A549 (cell line): ENCODE data around the gene KDM6B. TPM values are rescaled to one million over a fixed set of nuclear protein-coding genes. Genes with fewer than 3 reads are reported as not detected.

Experiments
- ATAC-seq, 2 experiments: fragments of 200-7000 bp in 1 of 2; fragments of >200 bp in 1 of 2; cut with Nextera tagmentation in 1 of 2; cut with Tn5 transposase in 1 of 2; 3 replicates each; pipeline versions ENCODE4 v1.8.0 to v1.9.1; 2018 to 2020; ENCODE audit warnings: mild to moderate bottlenecking in 1 of 2, moderate library complexity in 1 of 2
- CTCF ChIA-PET: fragments of 300-600 bp; sonication (Branson Sonifier 250); formaldehyde crosslinking; extraction: SDS; loops from one replicate; lab custom pipeline; 2021; ENCODE audit warnings: antibody characterized with exemption, inconsistent platforms; lab: Yijun Ruan, JAX
- POLR2A ChIA-PET: fragments of 350-600 bp; formaldehyde crosslinking; extraction: SDS; loops from one replicate; lab custom pipeline; 2021; ENCODE audit warnings: antibody characterized with exemption, inconsistent platforms; lab: Yijun Ruan, JAX
- DNase-seq, 2 experiments: peaks; one replicate each; pipeline versions ENCODE4 v3.0.0 to v3.0.0-alpha.2; 2011 to 2016; ENCODE audit warnings: low read depth in 1 of 2, low spot score in 1 of 2
- FAIRE-seq: peaks from 2 replicates; lab custom pipeline; 2011; peaks lifted over from hg19 to GRCh38; lab: Jason Lieb, UNC
- H3K27ac ChIP-seq, 2 experiments: fragments of >200 bp; sonication (Bioruptor Twin); formaldehyde crosslinking; 3 replicates each; pipeline ENCODE4 v1.5.1; 2016 to 2017
- H3K4me1 ChIP-seq: fragments of >200 bp; sonication (Bioruptor Twin); formaldehyde crosslinking; 3 replicates; pipeline ENCODE4 v1.6.1; 2016
- H3K4me2 ChIP-seq: fragments of >200 bp; sonication (Bioruptor Twin); formaldehyde crosslinking; 3 replicates; pipeline ENCODE4 v1.6.1; 2016
- H3K4me3 ChIP-seq: fragments of >200 bp; sonication (Bioruptor Twin); formaldehyde crosslinking; 3 replicates; pipeline ENCODE4 v1.5.1; 2016
- H3K9me3 ChIP-seq: fragments of >200 bp; sonication (Bioruptor Twin); formaldehyde crosslinking; 3 replicates; pipeline ENCODE4 v1.6.1; 2016
- BHLHE40 ChIP-seq: IDR thresholded peaks from 2 replicates; pipeline ENCODE4 v1.6.1; 2012; ENCODE audit warnings: low read depth, low read length, inconsistent platforms
- CBX2 ChIP-seq: fragments of 200-600 bp; sonication (generic); IDR thresholded peaks from 2 replicates; pipeline ENCODE4 v1.6.1; 2016; ENCODE audit warnings: low read depth, mild to moderate bottlenecking, borderline replicate concordance
- FOSB ChIP-seq: fragments of 250-450 bp; sonication (Bioruptor Pico); IDR thresholded peaks from 2 replicates; pipeline ENCODE4 v1.5.0; 2020; ENCODE audit warnings: mild to moderate bottlenecking, moderate library complexity
- FOSL2 ChIP-seq, 2 experiments: fragments of 450-650 bp in 1 of 2; fragments of >200 bp in 1 of 2; sonication (Bioruptor Twin) in 1 of 2; formaldehyde crosslinking; IDR thresholded peaks; 2 replicates each; pipeline versions ENCODE4 v1.5.0 to v1.6.1; 2016 to 2020; ENCODE audit warnings: mild to moderate bottlenecking in 1 of 2, moderate library complexity in 1 of 2
- FOXS1 ChIP-seq: fragments of 250-450 bp; sonication (Bioruptor Pico); IDR thresholded peaks from 2 replicates; pipeline ENCODE4 v1.5.0; 2020; ENCODE audit warnings: mild to moderate bottlenecking, moderate library complexity
- HOXA7 ChIP-seq: fragments of 250-450 bp; sonication (Bioruptor Pico); IDR thresholded peaks from 2 replicates; pipeline ENCODE4 v1.5.0; 2020; ENCODE audit warnings: mild to moderate bottlenecking, moderate library complexity
- HOXB5 ChIP-seq: fragments of 250-450 bp; sonication (Bioruptor Pico); IDR thresholded peaks from 2 replicates; pipeline ENCODE4 v1.5.0; 2020; ENCODE audit warnings: mild to moderate bottlenecking, moderate library complexity
- KDM5A ChIP-seq: fragments of 200-600 bp; sonication (generic); IDR thresholded peaks from 2 replicates; pipeline ENCODE4 v1.6.1; 2016; ENCODE audit warnings: antibody characterized with exemption, mild to moderate bottlenecking
- MYC ChIP-seq: IDR thresholded peaks from 2 replicates; pipeline ENCODE4 v1.6.1; 2012; ENCODE audit warnings: mild to moderate bottlenecking, inconsistent platforms, low read length, improper control_type of control experiment, borderline replicate concordance
- NFE2L2 ChIP-seq: fragments of 150-350 bp; conservative IDR thresholded peaks from 2 replicates; pipeline ENCODE4 v1.6.1; 2014; ENCODE audit warnings: low read length
- NPAS2 ChIP-seq: fragments of 250-450 bp; sonication (Bioruptor Pico); IDR thresholded peaks from 2 replicates; pipeline ENCODE4 v1.8.0; 2022; ENCODE audit warnings: mild to moderate bottlenecking, moderate library complexity, borderline replicate concordance
- PHF8 ChIP-seq: fragments of 200-600 bp; sonication (generic); IDR thresholded peaks from 2 replicates; pipeline ENCODE4 v1.6.1; 2016; ENCODE audit warnings: low read depth, mild to moderate bottlenecking, antibody characterized with exemption, moderate library complexity, borderline replicate concordance
- POLR2A ChIP-seq: IDR thresholded peaks from 2 replicates; pipeline ENCODE4 v1.6.1; 2012; ENCODE audit warnings: mild to moderate bottlenecking, low read length
- POLR2AphosphoS2 ChIP-seq: conservative IDR thresholded peaks from 2 replicates; pipeline ENCODE4 v1.6.1; 2012; ENCODE audit warnings: low read length, improper control_type of control experiment, inconsistent platforms
- SMC3 ChIP-seq: fragments of >200 bp; sonication (Bioruptor Twin); formaldehyde crosslinking; IDR thresholded peaks from 3 replicates; pipeline ENCODE4 v1.6.1; 2018; ENCODE audit warnings: inconsistent platforms
- TFCP2L1 ChIP-seq: fragments of 250-450 bp; sonication (Bioruptor Pico); IDR thresholded peaks from 2 replicates; pipeline ENCODE4 v1.5.0; 2021; ENCODE audit warnings: mild to moderate bottlenecking
- TP53 ChIP-seq: fragments of 250-450 bp; sonication (Bioruptor Pico); IDR thresholded peaks from 2 replicates; pipeline ENCODE4 v1.5.0; 2021; ENCODE audit warnings: mild to moderate bottlenecking, moderate library complexity
- ZNF302 ChIP-seq: fragments of 250-450 bp; sonication (Bioruptor Pico); IDR thresholded peaks from 2 replicates; pipeline ENCODE4 v1.9.0; 2021; ENCODE audit warnings: inconsistent platforms, mild to moderate bottlenecking, moderate library complexity
- WGBS: methylation state at CpG from one replicate; pipeline ENCODE4 v1.1.6; 2017; ENCODE audit errors: missing lambda C conversion rate; 5-methylcytosine and 5-hydroxymethylcytosine counted together
- polyA plus RNA-seq, 4 experiments: library from polyadenylated mRNA; depleted of rRNA in 3 of 4; stranded (reverse); fragments of >200 nt; fragmentation: RNase III in 1 of 4; extraction: RNeasy Plus Mini Kit Qiagen cat#74134 plus additional on column Dnase treatment in 1 of 4; gene quantifications; 2 replicates in 3 of 4; 3 replicates in 1 of 4; pipeline ENCODE4 v1.2.3, GENCODE V29; 2011 to 2017
- TF ChIP-seq, protein P1 (sequence below): IDR thresholded peaks from 2 replicates; pipeline ENCODE4 v1.6.1; 2012
- TF ChIP-seq, protein P2 (sequence below): fragments of >200 bp; sonication (Bioruptor Twin); formaldehyde crosslinking; IDR thresholded peaks from 3 replicates; pipeline ENCODE4 v1.5.1; 2016
- TF ChIP-seq, protein P3 (sequence below): fragments of 200-600 bp; sonication (generic); IDR thresholded peaks from 2 replicates; pipeline ENCODE4 v1.6.1; 2016; ENCODE audit warnings: antibody characterized with exemption, mild to moderate bottlenecking, moderate library complexity
- TF ChIP-seq, protein P4 (sequence below): fragments of 250-450 bp; sonication (Bioruptor Pico); IDR thresholded peaks from 2 replicates; pipeline ENCODE4 v1.5.0; 2020; ENCODE audit warnings: low read depth, mild to moderate bottlenecking, moderate library complexity

Gene KDM6B
- polyA plus RNA-seq, 2 of the 4 experiments (the other 2 are of a cell fraction): 1.3 to 8.8 TPM

DNA sequence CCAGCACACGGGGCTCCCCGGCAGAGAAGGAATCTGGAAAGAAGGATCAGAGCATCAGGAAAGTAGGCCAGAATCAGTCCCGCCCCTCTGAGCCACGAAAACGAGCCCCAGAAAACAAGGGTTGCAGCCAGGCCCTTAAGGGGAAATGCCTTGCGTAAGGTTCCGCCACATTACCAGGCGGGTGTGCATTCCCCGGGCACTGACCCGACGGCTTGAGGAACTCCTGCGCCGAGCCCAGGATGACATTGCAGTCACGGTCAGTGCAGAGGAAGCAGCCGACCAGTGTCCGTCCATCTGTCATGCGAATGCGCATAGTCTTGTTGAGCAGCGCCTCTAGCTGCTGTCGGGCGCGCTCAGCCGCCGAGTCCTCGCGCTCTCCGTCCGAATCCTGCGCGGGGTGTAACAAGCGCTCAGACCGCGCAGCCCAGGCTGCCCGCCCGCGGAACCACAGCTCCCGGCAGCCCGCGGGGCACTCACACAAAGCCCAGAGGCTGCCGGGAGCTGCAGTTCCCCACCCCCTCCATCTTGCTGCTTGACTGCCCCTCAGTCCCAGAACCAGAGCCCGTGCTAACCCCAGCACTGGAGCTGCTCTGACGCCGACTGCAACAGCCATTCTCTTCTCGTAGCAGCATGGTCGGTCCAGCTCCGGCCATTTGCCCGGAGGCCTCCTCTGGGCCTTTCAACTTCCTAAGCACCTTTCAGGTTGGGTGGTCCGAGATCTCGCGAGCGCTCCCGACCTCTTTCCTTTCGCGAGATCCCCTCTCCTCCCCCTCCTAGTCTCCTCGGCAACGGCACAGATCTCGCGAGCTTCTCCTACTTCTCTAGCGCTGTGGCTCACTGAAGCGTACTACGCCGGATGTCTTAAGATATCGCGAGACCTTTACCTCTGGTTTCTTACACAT is 23.0 kb downstream of the KDM6B start, which contains the start of gene NAA38 (continued):
- TF ChIP-seq, protein P1, sequence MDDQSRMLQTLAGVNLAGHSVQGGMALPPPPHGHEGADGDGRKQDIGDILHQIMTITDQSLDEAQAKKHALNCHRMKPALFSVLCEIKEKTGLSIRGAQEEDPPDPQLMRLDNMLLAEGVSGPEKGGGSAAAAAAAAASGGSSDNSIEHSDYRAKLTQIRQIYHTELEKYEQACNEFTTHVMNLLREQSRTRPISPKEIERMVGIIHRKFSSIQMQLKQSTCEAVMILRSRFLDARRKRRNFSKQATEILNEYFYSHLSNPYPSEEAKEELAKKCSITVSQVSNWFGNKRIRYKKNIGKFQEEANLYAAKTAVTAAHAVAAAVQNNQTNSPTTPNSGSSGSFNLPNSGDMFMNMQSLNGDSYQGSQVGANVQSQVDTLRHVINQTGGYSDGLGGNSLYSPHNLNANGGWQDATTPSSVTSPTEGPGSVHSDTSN: peak; percentile 66
- TF ChIP-seq SMC3 (no peak; the same call in 2 of the 3 replicates), HOXA7 (CRISPR knock-in tag) (peak; percentile 75; the same call in 1 of the 2 replicates), FOSB (CRISPR knock-in tag) (peak; percentile 68; the same call in 1 of the 2 replicates), MYC (peak; percentile 71; the same call in 1 of the 2 replicates), PHF8 (peak; percentile 77; the same call in 1 of the 2 replicates), NFE2L2 (0 out of 2 replicates have a peak, but pooled peaks have one; percentile 34), TP53 (CRISPR knock-in tag) (no peak), POLR2A (peak; percentile 55), FOSL2 (IDR thresholded peaks at IDR 0.05) (no peak), FOSL2 (CRISPR knock-in tag; IDR thresholded peaks at IDR 0.05) (peak; percentile 8; the same call in 1 of the 2 replicates), TFCP2L1 (CRISPR knock-in tag) (peak; percentile 14; the same call in 1 of the 2 replicates), POLR2AphosphoS2 (0 out of 2 replicates have a peak, but pooled peaks have one; percentile 37)
- TF ChIP-seq, protein P2, sequence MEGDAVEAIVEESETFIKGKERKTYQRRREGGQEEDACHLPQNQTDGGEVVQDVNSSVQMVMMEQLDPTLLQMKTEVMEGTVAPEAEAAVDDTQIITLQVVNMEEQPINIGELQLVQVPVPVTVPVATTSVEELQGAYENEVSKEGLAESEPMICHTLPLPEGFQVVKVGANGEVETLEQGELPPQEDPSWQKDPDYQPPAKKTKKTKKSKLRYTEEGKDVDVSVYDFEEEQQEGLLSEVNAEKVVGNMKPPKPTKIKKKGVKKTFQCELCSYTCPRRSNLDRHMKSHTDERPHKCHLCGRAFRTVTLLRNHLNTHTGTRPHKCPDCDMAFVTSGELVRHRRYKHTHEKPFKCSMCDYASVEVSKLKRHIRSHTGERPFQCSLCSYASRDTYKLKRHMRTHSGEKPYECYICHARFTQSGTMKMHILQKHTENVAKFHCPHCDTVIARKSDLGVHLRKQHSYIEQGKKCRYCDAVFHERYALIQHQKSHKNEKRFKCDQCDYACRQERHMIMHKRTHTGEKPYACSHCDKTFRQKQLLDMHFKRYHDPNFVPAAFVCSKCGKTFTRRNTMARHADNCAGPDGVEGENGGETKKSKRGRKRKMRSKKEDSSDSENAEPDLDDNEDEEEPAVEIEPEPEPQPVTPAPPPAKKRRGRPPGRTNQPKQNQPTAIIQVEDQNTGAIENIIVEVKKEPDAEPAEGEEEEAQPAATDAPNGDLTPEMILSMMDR: peak; percentile 40
- TF ChIP-seq, protein P3, sequence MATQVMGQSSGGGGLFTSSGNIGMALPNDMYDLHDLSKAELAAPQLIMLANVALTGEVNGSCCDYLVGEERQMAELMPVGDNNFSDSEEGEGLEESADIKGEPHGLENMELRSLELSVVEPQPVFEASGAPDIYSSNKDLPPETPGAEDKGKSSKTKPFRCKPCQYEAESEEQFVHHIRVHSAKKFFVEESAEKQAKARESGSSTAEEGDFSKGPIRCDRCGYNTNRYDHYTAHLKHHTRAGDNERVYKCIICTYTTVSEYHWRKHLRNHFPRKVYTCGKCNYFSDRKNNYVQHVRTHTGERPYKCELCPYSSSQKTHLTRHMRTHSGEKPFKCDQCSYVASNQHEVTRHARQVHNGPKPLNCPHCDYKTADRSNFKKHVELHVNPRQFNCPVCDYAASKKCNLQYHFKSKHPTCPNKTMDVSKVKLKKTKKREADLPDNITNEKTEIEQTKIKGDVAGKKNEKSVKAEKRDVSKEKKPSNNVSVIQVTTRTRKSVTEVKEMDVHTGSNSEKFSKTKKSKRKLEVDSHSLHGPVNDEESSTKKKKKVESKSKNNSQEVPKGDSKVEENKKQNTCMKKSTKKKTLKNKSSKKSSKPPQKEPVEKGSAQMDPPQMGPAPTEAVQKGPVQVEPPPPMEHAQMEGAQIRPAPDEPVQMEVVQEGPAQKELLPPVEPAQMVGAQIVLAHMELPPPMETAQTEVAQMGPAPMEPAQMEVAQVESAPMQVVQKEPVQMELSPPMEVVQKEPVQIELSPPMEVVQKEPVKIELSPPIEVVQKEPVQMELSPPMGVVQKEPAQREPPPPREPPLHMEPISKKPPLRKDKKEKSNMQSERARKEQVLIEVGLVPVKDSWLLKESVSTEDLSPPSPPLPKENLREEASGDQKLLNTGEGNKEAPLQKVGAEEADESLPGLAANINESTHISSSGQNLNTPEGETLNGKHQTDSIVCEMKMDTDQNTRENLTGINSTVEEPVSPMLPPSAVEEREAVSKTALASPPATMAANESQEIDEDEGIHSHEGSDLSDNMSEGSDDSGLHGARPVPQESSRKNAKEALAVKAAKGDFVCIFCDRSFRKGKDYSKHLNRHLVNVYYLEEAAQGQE: peak; percentile 99

DNA sequence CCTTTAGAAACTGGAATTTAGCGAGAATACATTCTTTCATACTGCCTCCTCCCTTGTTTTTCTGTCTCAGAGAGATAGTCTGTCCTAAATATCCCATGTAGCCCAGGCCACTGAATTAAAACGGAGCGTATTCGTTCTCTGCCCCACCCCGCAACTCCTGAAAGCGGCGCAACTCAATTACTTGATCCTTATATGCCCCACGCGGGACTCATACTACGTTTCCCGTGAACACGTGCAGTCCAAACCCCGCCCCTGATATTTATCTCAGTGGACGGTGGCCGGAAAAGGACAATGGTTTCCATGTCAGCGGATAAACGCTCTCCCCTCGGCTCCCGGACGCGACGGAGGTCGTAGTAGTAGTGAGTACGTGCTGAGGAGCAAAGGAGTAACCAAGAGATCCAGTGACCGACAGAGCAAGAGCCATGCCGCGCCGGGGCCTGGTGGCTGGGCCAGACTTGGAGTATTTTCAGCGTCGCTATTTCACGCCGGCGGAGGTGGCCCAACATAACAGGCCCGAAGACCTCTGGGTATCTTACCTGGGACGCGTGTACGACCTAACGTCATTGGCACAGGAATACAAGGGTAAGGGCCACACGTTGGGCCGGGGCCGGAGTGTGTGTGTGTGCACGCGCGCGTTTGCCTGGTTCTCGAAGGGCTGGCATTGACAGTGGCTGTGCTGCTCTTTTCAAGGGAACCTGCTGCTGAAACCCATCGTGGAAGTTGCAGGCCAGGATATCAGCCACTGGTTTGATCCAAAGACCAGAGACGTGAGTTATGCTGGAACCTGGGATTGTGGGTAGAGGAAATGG is 23.9 kb downstream of the KDM6B start, which contains the start of gene CYB5D1:
TSS of gene CYB5D1 (plus strand) at position 291 of the 809 bp plus-strand sequence. CDS start at position 423, 132 bp downstream.
- FAIRE-seq (no peak), ATAC-seq (peak; percentile 52 to 58), DNase-seq (peak; percentile 75 to 98)
- H3K4me3 ChIP-seq: peak within 1 kb of the TSS; percentile 69
- peak within 1 kb of the TSS; percentile 91 to 98 for H3K27ac ChIP-seq
- peak within 1 kb of the TSS; percentile 99 for H3K4me2 ChIP-seq
- WGBS: under 1% methylated on average over 39 of the region's 48 CpGs
- ChIA-PET POLR2A (interaction anchor here (0.6 to 2.7 kb wide), 25 partner anchors 9 to 274 kb away, joined by 3 to 65 read pairs (median 5); partner anchors contain the start of genes CHD3, CNTROB, KDM6B and MPDU1), CTCF (interaction anchor here (0.5 to 14.5 kb wide), 38 partner anchors 13 to 675 kb away, joined by 3 to 339 read pairs (median 6); partner anchors contain the start of gene KDM6B)
- no peaks in the 10 kb centered on the region for H3K9me3 ChIP-seq
- peaks cover 23% of the 10 kb centered on the region for H3K4me1 ChIP-seq
- TF ChIP-seq BHLHE40 (peak; percentile 78), CBX2 (no peak), TP53 (CRISPR knock-in tag) (0 out of 2 replicates have a peak, but pooled peaks have one; percentile 79), KDM5A (peak; percentile 19; the same call in 1 of the 2 replicates), FOXS1 (CRISPR knock-in tag) (no peak), NPAS2 (CRISPR knock-in tag) (peak; percentile 63; the same call in 1 of the 2 replicates), ZNF302 (no peak), HOXB5 (CRISPR knock-in tag) (no peak)
- TF ChIP-seq, protein P2: no peak
- TF ChIP-seq, protein P4, sequence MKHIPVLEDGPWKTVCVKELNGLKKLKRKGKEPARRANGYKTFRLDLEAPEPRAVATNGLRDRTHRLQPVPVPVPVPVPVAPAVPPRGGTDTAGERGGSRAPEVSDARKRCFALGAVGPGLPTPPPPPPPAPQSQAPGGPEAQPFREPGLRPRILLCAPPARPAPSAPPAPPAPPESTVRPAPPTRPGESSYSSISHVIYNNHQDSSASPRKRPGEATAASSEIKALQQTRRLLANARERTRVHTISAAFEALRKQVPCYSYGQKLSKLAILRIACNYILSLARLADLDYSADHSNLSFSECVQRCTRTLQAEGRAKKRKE: no peak
